HCT116 (cell line): ENCODE measurements around the gene RAB13. TPM values are rescaled to one million over a fixed set of nuclear protein-coding genes. Genes with fewer than 3 reads are reported as not detected.
"Not testable (repeated sequence)": the region's sequence is repeated elsewhere in the genome, so short reads cannot be mapped to it uniquely, and the experiment has no call there.

ENCODE experiments used
- ATAC-seq: fragments of 200-7000 bp; cut with Tn5 transposase; 2 replicates; pipeline ENCODE4 v1.9.1; 2020; ENCODE audit warnings: mild to moderate bottlenecking, moderate library complexity
- BruUV-seq: library from RNA; stranded (reverse); fragments of 400-500 nt; replicated peaks from 2 replicates; lab custom pipeline; 2021; lab: Mats Ljungman, UMichigan
- CTCF ChIA-PET: fragments of 300-600 bp; sonication (Branson Sonifier 250); formaldehyde crosslinking; loops from one replicate; lab custom pipeline; 2021; ENCODE audit warnings: antibody characterized with exemption; lab: Charles Lee
- POLR2A ChIA-PET: fragments of 300-600, 350-600 bp; sonication (Branson Sonifier 250); formaldehyde crosslinking; loops from one replicate; lab custom pipeline; 2021; ENCODE audit warnings: antibody characterized with exemption; lab: Charles Lee
- RAD21 ChIA-PET, 2 experiments: fragments of 300-600 bp; sonication (Branson Sonifier 250); formaldehyde crosslinking; loops; one replicate each; lab custom pipeline; 2023; ENCODE audit warnings: low total read pairs in 2 of 2; ENCODE audit not compliant: uncharacterized antibody in 2 of 2, unreplicated experiment in 2 of 2, low non-redundant PET in 1 of 2; lab: Charles Lee
- DNase-seq: peaks from one replicate; pipeline ENCODE4 v3.0.0-alpha.2; 2010; ENCODE audit warnings: low read depth, low spot score
- H2AFZ ChIP-seq: fragments of 200-600 bp; shearing (Covaris generic), sonication (generic); 2 replicates; pipeline ENCODE4 v1.6.1; 2017; ENCODE audit warnings: low read depth, mixed run types, mixed read lengths, antibody characterized with exemption, low read length; ENCODE audit not compliant: poor library complexity, severe bottlenecking
- H3K27ac ChIP-seq: 2 replicates; pipeline ENCODE4 v1.5.1; 2012; ENCODE audit warnings: low read depth, low read length
- H3K27me3 ChIP-seq: fragments of 200-600 bp; sonication (generic); 2 replicates; pipeline ENCODE4 v1.6.1; 2016; ENCODE audit warnings: mixed run types, low read length, mixed read lengths; ENCODE audit not compliant: insufficient read depth
- H3K36me3 ChIP-seq, 2 experiments: fragments of 200-500 bp in 1 of 2; fragments of 200-600 bp in 1 of 2; sonication (Bioruptor generic) in 1 of 2; sonication (generic) in 1 of 2; 2 replicates each; pipeline versions ENCODE4 v1.5.1 to v1.6.1; 2014 to 2016; ENCODE audit warnings: low read length in 2 of 2, inconsistent platforms in 1 of 2, mixed read lengths in 1 of 2, mixed run types in 1 of 2; ENCODE audit not compliant: insufficient read depth in 2 of 2, control insufficient read depth in 1 of 2
- H3K4me1 ChIP-seq, 2 experiments: fragments of 200-600 bp in 1 of 2; sonication (generic) in 1 of 2; 2 replicates each; pipeline versions ENCODE4 v1.5.1 to v1.6.1; 2012 to 2017; ENCODE audit warnings: low read length in 2 of 2, inconsistent platforms in 1 of 2, mild to moderate bottlenecking in 1 of 2, mixed read lengths in 1 of 2, mixed run types in 1 of 2, moderate library complexity in 1 of 2; ENCODE audit not compliant: insufficient read depth in 2 of 2, control insufficient read depth in 1 of 2
- H3K4me2 ChIP-seq: fragments of 200-600 bp; sonication (generic); 2 replicates; pipeline ENCODE4 v1.6.1; 2017; ENCODE audit warnings: mixed run types, low read length, mixed read lengths
- H3K4me3 ChIP-seq, 2 experiments: fragments of 200-600 bp in 1 of 2; sonication (generic) in 1 of 2; replicated peaks in 1 of 2; 2 replicates each; pipeline ENCODE4 v1.5.1; 2011 to 2016; ENCODE audit warnings: low read length in 2 of 2, control low read depth in 1 of 2, low read depth in 1 of 2, mild to moderate bottlenecking in 1 of 2, mixed read lengths in 1 of 2, mixed run types in 1 of 2
- H3K79me2 ChIP-seq: fragments of 200-600 bp; sonication (generic); 2 replicates; pipeline ENCODE4 v1.6.1; 2017; ENCODE audit warnings: mild to moderate bottlenecking, mixed run types, low read length, moderate library complexity, mixed read lengths; ENCODE audit not compliant: insufficient read depth
- H3K9ac ChIP-seq: fragments of 200-600 bp; sonication (generic); 2 replicates; pipeline ENCODE4 v1.6.1; 2016; ENCODE audit warnings: low read length, mixed read lengths
- H3K9me2 ChIP-seq: fragments of 200-600 bp; sonication (generic), shearing (Covaris generic); 2 replicates; pipeline ENCODE4 v1.6.1; 2017; ENCODE audit warnings: mixed run types, mild to moderate bottlenecking, moderate library complexity; ENCODE audit not compliant: insufficient read depth
- H3K9me3 ChIP-seq, 2 experiments: fragments of 200-500 bp in 1 of 2; fragments of 200-600 bp in 1 of 2; sonication (Bioruptor generic) in 1 of 2; sonication (generic) in 1 of 2; 2 replicates each; pipeline ENCODE4 v1.6.1; 2014 to 2017; ENCODE audit warnings: low read length in 2 of 2, mixed read lengths in 2 of 2, inconsistent platforms in 1 of 2, low read depth in 1 of 2, mild to moderate bottlenecking in 1 of 2, mixed run types in 1 of 2, moderate library complexity in 1 of 2; ENCODE audit not compliant: control insufficient read depth in 1 of 2, insufficient read depth in 1 of 2
- H4K20me1 ChIP-seq: fragments of 200-600 bp; sonication (generic), shearing (Covaris generic); 2 replicates; pipeline ENCODE4 v1.6.1; 2017; ENCODE audit warnings: mixed run types, mild to moderate bottlenecking, moderate library complexity; ENCODE audit not compliant: insufficient read depth
- CBX3 ChIP-seq: IDR thresholded peaks from 2 replicates; pipeline ENCODE4 v1.6.1; 2012; ENCODE audit warnings: low read depth
- CEBPB ChIP-seq: IDR thresholded peaks from 2 replicates; pipeline ENCODE4 v1.6.1; 2012; ENCODE audit warnings: low read depth
- EGR1 ChIP-seq: IDR thresholded peaks from 2 replicates; pipeline ENCODE4 v1.6.1; 2012; ENCODE audit warnings: low read depth
- ELF1 ChIP-seq: IDR thresholded peaks from 2 replicates; pipeline ENCODE4 v1.6.1; 2012; ENCODE audit warnings: low read depth, borderline replicate concordance
- EZH2 ChIP-seq: fragments of 200-600 bp; sonication (generic); IDR thresholded peaks from 2 replicates; pipeline ENCODE4 v1.6.1; 2017; ENCODE audit warnings: antibody characterized with exemption, mixed run types
- FOSL1 ChIP-seq: IDR thresholded peaks from 2 replicates; pipeline ENCODE4 v1.6.1; 2012; ENCODE audit warnings: low read depth
- POLR2A ChIP-seq: IDR thresholded peaks from 2 replicates; pipeline ENCODE4 v1.7.0; 2011; ENCODE audit warnings: borderline replicate concordance; ENCODE audit not compliant: insufficient read depth, insufficient read length; ENCODE audit errors: extremely low read depth
- POLR2AphosphoS5 ChIP-seq: IDR thresholded peaks from 2 replicates; pipeline ENCODE4 v1.6.1; 2011; ENCODE audit warnings: mild to moderate bottlenecking, low read depth, low read length, moderate library complexity
- RAD21 ChIP-seq: IDR thresholded peaks from 2 replicates; pipeline ENCODE4 v1.6.1; 2012; ENCODE audit warnings: low read depth, mild to moderate bottlenecking
- SIN3A ChIP-seq: IDR thresholded peaks from 2 replicates; pipeline ENCODE4 v1.6.1; 2012; ENCODE audit warnings: low read depth
- SP1 ChIP-seq: IDR thresholded peaks from 2 replicates; pipeline ENCODE4 v1.6.1; 2012; ENCODE audit warnings: low read depth
- SRF ChIP-seq: IDR thresholded peaks from 2 replicates; pipeline ENCODE4 v1.6.1; 2012; ENCODE audit warnings: low read depth
- ZFX ChIP-seq: fragments of 450-650 bp; IDR thresholded peaks from 2 replicates; pipeline ENCODE4 v1.6.1; 2017
- intact Hi-C: fragments of 100-400 bp; cut with micrococcal nuclease; formaldehyde crosslinking; loops from 2 replicates; pipeline ENCODE4 v1.10.0; 2022
- total RNA-seq: library from RNA; stranded (reverse); gene quantifications from one replicate; pipeline ENCODE4 v1.2.1, GENCODE V29; 2021; ENCODE audit not compliant: unreplicated experiment
- TF ChIP-seq, protein P1 (sequence below), 3 experiments: fragments of 200-600 bp in 1 of 3; sonication (generic) in 1 of 3; IDR thresholded peaks in 2 of 3; conservative IDR thresholded peaks in 1 of 3; 2 replicates each; pipeline ENCODE4 v1.5.1; 2012 to 2017; ENCODE audit warnings: low read depth in 2 of 3, low read length in 2 of 3, antibody characterized with exemption in 1 of 3, borderline replicate concordance in 1 of 3, control low read depth in 1 of 3, mild to moderate bottlenecking in 1 of 3, mixed read lengths in 1 of 3, mixed run types in 1 of 3, moderate library complexity in 1 of 3; ENCODE audit not compliant: insufficient read depth in 1 of 3

RAB13 gene
- total RNA-seq, 1 experiment from 2014 or later: 93.6 TPM

GRCh38 chr1:153996882-153997281, 10.7 kb upstream of the RAB13 start:
- H3K4me2 ChIP-seq, ATAC-seq, BruUV-seq, H3K9ac ChIP-seq, H3K27ac ChIP-seq, H3K4me3 ChIP-seq, intact Hi-C loops, H3K9me3 ChIP-seq, H3K27me3 ChIP-seq, CTCF ChIA-PET, H2AFZ ChIP-seq, RAD21 ChIA-PET, DNase-seq, H3K9me2 ChIP-seq: not testable (repeated sequence)
- Histone ChIP-seq H4K20me1 (peaks cover 11% of the 10 kb centered on the region; the same call in 1 of the 2 replicates), H3K79me2 (peaks cover 10% of the 10 kb centered on the region), H3K4me1 (peaks cover 5 to 22% of the 10 kb centered on the region in 2 experiments), H3K36me3 (peaks cover 11 to 22% of the 10 kb centered on the region in 2 experiments)
- POLR2A ChIA-PET: interaction anchor here (0.7 kb wide), 1 partner anchor 10 kb away, joined by 3 read pairs; no protein-coding TSS in a partner anchor

GRCh38 chr1:153995640-153996039, 9.5 kb upstream of the RAB13 start:
- peaks cover 11% of the 10 kb centered on the region; the same call in 1 of the 2 replicates for H4K20me1 ChIP-seq
- peaks cover 15 to 31% of the 10 kb centered on the region in 2 experiments for H3K36me3 ChIP-seq
- H3K27ac ChIP-seq: no peak overlapping the region
- RAD21 ChIA-PET: no interaction called here
- ATAC-seq (no peak), DNase-seq (no peak)
- peaks cover 0 to 15% of the 10 kb centered on the region in 2 experiments; a peak in 3 of 4 replicates for H3K4me1 ChIP-seq
- no peaks in the 10 kb centered on the region for H3K9me3 ChIP-seq
- CTCF ChIA-PET: no interaction called here
- no peaks in the 10 kb centered on the region for H3K9me2 ChIP-seq
- H3K27me3 ChIP-seq: no peaks in the 10 kb centered on the region
- H3K9ac ChIP-seq: no peak overlapping the region
- intact Hi-C loops: no loop called here
- no peak overlapping the region for H3K4me3 ChIP-seq
- H3K4me2 ChIP-seq: no peak overlapping the region
- H3K79me2 ChIP-seq: peaks cover 23% of the 10 kb centered on the region
- POLR2A ChIA-PET: interaction anchor here (1.0 kb wide), 1 partner anchor 29 kb away, joined by 3 read pairs; no protein-coding TSS in a partner anchor
- TF ChIP-seq POLR2A (no peak), EGR1 (no peak)
- BruUV-seq: no TSS peak
- no peak overlapping the region for H2AFZ ChIP-seq

DNA sequence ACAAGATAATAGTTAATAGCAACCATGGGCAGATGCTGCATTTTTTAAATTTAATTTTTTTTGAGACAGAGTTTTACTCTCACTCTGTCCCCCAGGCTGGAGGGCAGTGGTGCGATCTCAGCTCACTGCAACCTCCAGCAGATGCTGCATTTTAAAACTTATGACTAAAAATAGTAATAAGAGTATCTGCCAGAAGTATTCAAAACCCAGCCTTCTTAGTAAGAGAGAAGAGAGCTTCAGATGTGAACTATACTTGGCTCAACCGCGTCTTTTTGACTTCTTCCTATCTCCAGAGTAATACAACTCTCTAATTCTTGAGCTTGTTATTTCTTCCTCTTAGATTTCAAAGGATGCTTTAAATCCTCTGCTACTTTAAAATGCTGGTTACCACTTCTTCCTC, 9.1 kb upstream of the RAB13 start:
- no TSS peak for BruUV-seq
- RAD21 ChIA-PET: no interaction called here
- Histone ChIP-seq H3K9ac (no peak overlapping the region), H3K27ac (no peak overlapping the region), H3K4me1 (peaks cover 0 to 14% of the 10 kb centered on the region in 2 experiments; a peak in 3 of 4 replicates), H3K9me2 (no peaks in the 10 kb centered on the region), H3K9me3 (no peaks in the 10 kb centered on the region), H3K36me3 (peaks cover 15 to 31% of the 10 kb centered on the region in 2 experiments), H3K4me3 (no peak overlapping the region), H3K27me3 (no peaks in the 10 kb centered on the region), H3K4me2 (no peak overlapping the region), H3K79me2 (peaks cover 24% of the 10 kb centered on the region), H2AFZ (no peak overlapping the region), H4K20me1 (peaks cover 11% of the 10 kb centered on the region; the same call in 1 of the 2 replicates)
- no peak for ATAC-seq
- POLR2A ChIA-PET: interaction anchor here (1.0 kb wide), 1 partner anchor 29 kb away, joined by 3 read pairs; no protein-coding TSS in a partner anchor
- DNase-seq: no peak
- CTCF ChIA-PET: no interaction called here
- intact Hi-C loops: no loop called here
- no peak for TF ChIP-seq POLR2A
- TF ChIP-seq CBX3: no peak
- no peak for TF ChIP-seq FOSL1
- no peak for TF ChIP-seq RAD21
- no peak for TF ChIP-seq ZFX
- TF ChIP-seq EGR1: no peak
- TF ChIP-seq EZH2: no peak
- no peak for TF ChIP-seq CEBPB
- TF ChIP-seq POLR2AphosphoS5: no peak
- no peak for TF ChIP-seq SIN3A
- TF ChIP-seq SRF: no peak
- TF ChIP-seq, protein P1, sequence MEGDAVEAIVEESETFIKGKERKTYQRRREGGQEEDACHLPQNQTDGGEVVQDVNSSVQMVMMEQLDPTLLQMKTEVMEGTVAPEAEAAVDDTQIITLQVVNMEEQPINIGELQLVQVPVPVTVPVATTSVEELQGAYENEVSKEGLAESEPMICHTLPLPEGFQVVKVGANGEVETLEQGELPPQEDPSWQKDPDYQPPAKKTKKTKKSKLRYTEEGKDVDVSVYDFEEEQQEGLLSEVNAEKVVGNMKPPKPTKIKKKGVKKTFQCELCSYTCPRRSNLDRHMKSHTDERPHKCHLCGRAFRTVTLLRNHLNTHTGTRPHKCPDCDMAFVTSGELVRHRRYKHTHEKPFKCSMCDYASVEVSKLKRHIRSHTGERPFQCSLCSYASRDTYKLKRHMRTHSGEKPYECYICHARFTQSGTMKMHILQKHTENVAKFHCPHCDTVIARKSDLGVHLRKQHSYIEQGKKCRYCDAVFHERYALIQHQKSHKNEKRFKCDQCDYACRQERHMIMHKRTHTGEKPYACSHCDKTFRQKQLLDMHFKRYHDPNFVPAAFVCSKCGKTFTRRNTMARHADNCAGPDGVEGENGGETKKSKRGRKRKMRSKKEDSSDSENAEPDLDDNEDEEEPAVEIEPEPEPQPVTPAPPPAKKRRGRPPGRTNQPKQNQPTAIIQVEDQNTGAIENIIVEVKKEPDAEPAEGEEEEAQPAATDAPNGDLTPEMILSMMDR (IDR thresholded peaks at IDR 0.05 in 2 of 3, conservative IDR thresholded peaks at IDR 0.05 in 1 of 3; ENCODE audit: borderline replicate concordance in 1 of 3, insufficient read depth in 1 of 3, low read depth in 2 of 3, low read length in 2 of 3): no peak
- no peak for TF ChIP-seq SP1
- TF ChIP-seq ELF1: no peak
